Nephron progenitor cell (in vitro differentiated cells): ENCODE measurements around the gene HUWE1.

ENCODE experiments used
- DNase-seq: peaks from one replicate; pipeline ENCODE4 v3.0.0; 2021
- H3K27ac Mint-ChIP-seq: 2 replicates; pipeline ENCODE4 v1.8.0; 2021; ENCODE audit warnings: mild to moderate bottlenecking, moderate library complexity, mixed read lengths
- H3K27me3 Mint-ChIP-seq: 2 replicates; pipeline ENCODE4 v1.8.0; 2021; ENCODE audit warnings: mild to moderate bottlenecking, low read depth, mixed read lengths; ENCODE audit not compliant: poor library complexity
- H3K36me3 Mint-ChIP-seq: 2 replicates; pipeline ENCODE4 v1.8.0; 2021; ENCODE audit warnings: low read depth, mixed read lengths
- H3K4me1 Mint-ChIP-seq: 2 replicates; pipeline ENCODE4 v1.8.0; 2021; ENCODE audit warnings: mixed read lengths
- H3K4me3 Mint-ChIP-seq: 2 replicates; pipeline ENCODE4 v1.8.0; 2021; ENCODE audit warnings: mild to moderate bottlenecking, moderate library complexity, mixed read lengths
- H3K9me3 Mint-ChIP-seq: 2 replicates; pipeline ENCODE4 v1.8.0; 2021; ENCODE audit warnings: mild to moderate bottlenecking, moderate library complexity, mixed read lengths
- CTCF ChIP-seq: fragments of 200-600 bp; sonication (generic); IDR thresholded peaks from 2 replicates; pipeline ENCODE4 v1.5.0; 2021; ENCODE audit warnings: antibody characterized with exemption

HUWE1 gene

GRCh38 chrX:53616946-53617345, 69.6 kb downstream of the HUWE1 start:
- no peak for DNase-seq
- Mint-ChIP-seq H3K27me3 (peaks cover 3% of the 10 kb centered on the region), H3K4me1 (no peaks in the 10 kb centered on the region), H3K27ac (no peak overlapping the region), H3K36me3 (peaks cover 70% of the 10 kb centered on the region), H3K4me3 (no peak overlapping the region), H3K9me3 (peaks cover 17% of the 10 kb centered on the region)
- no peak for TF ChIP-seq CTCF

GRCh38 chrX:53606456-53606855, 80.1 kb downstream of the HUWE1 start:
- TF ChIP-seq CTCF = no peak
- Mint-ChIP-seq H3K4me1 (no peaks in the 10 kb centered on the region), H3K4me3 (no peak overlapping the region), H3K27me3 (no peaks in the 10 kb centered on the region), H3K27ac (no peak overlapping the region), H3K9me3 (peaks cover 9% of the 10 kb centered on the region), H3K36me3 (peaks cover 48% of the 10 kb centered on the region)
- DNase-seq = no peak

GRCh38 chrX:53605004-53605403, 81.5 kb downstream of the HUWE1 start:
- no peak for DNase-seq
- H3K36me3 Mint-ChIP-seq = peaks cover 46% of the 10 kb centered on the region
- no peak for TF ChIP-seq CTCF
- no peaks in the 10 kb centered on the region for H3K27me3 Mint-ChIP-seq
- H3K9me3 Mint-ChIP-seq = peaks cover 13% of the 10 kb centered on the region
- H3K27ac Mint-ChIP-seq = no peak overlapping the region
- H3K4me3 Mint-ChIP-seq = no peak overlapping the region
- no peaks in the 10 kb centered on the region for H3K4me1 Mint-ChIP-seq

- Mint-ChIP-seq H3K27me3 (no peaks in the 10 kb centered on the region), H3K4me1 (no peaks in the 10 kb centered on the region), H3K4me3 (no peak overlapping the region), H3K36me3 (peaks cover 34% of the 10 kb centered on the region), H3K9me3 (peaks cover 12% of the 10 kb centered on the region), H3K27ac (no peak overlapping the region)
- no peak for TF ChIP-seq CTCF
- DNase-seq = no peak
These were observed 86.6 kb downstream of the HUWE1 start for GRCh38 chrX:53599781-53600396.

GRCh38 chrX:53598169-53598568, 88.3 kb downstream of the HUWE1 start:
- H3K9me3 Mint-ChIP-seq = peaks cover 12% of the 10 kb centered on the region
- no peak for TF ChIP-seq CTCF
- H3K27ac Mint-ChIP-seq = no peak overlapping the region
- no peaks in the 10 kb centered on the region for H3K27me3 Mint-ChIP-seq
- H3K4me1 Mint-ChIP-seq = no peaks in the 10 kb centered on the region
- DNase-seq = no peak
- H3K36me3 Mint-ChIP-seq = peaks cover 42% of the 10 kb centered on the region
- H3K4me3 Mint-ChIP-seq = no peak overlapping the region

GRCh38 chrX:53595266-53595810, 91.2 kb downstream of the HUWE1 start:
- H3K9me3 Mint-ChIP-seq = peaks cover 14% of the 10 kb centered on the region
- H3K27ac Mint-ChIP-seq = no peak overlapping the region
- no peak for DNase-seq
- TF ChIP-seq CTCF = no peak
- no peaks in the 10 kb centered on the region for H3K27me3 Mint-ChIP-seq
- no peaks in the 10 kb centered on the region for H3K4me1 Mint-ChIP-seq
- H3K36me3 Mint-ChIP-seq = peaks cover 52% of the 10 kb centered on the region
- no peak overlapping the region for H3K4me3 Mint-ChIP-seq
